Activated CD4-positive, alpha-beta memory T cell treated with anti-CD3 and anti-CD28 coated beads for 36 hours (primary cell): ENCODE measurements around the gene FUT8. TPM values are rescaled to one million over a fixed set of nuclear protein-coding genes. Genes with fewer than 3 reads are reported as not detected.

Source experiments
- CTCF ChIA-PET: fragments of 350-600 bp; sonication (Branson Sonifier 250); formaldehyde crosslinking; loops from one replicate; lab custom pipeline; 2021; ENCODE audit warnings: antibody characterized with exemption, inconsistent platforms; lab: Charles Lee
- POLR2A ChIA-PET: fragments of 350-600 bp; sonication (Branson Sonifier 250); formaldehyde crosslinking; loops from one replicate; lab custom pipeline; 2021; ENCODE audit warnings: antibody characterized with exemption; lab: Charles Lee
- DNase-seq: peaks from one replicate; pipeline ENCODE4 v3.0.0-alpha.2; 2020
- H3K27ac Mint-ChIP-seq: one replicate; pipeline ENCODE4 v1.8.0; 2021; ENCODE audit warnings: mixed read lengths
- H3K27me3 Mint-ChIP-seq: one replicate; pipeline ENCODE4 v1.8.0; 2021; ENCODE audit warnings: mixed read lengths
- H3K36me3 Mint-ChIP-seq: one replicate; pipeline ENCODE4 v1.8.0; 2021; ENCODE audit warnings: mixed read lengths
- H3K4me1 Mint-ChIP-seq: one replicate; pipeline ENCODE4 v1.8.0; 2021; ENCODE audit warnings: low read depth, mixed read lengths
- H3K4me3 Mint-ChIP-seq: one replicate; pipeline ENCODE4 v1.8.0; 2021; ENCODE audit warnings: mild to moderate bottlenecking, mixed read lengths
- H3K9me3 Mint-ChIP-seq: one replicate; pipeline ENCODE4 v1.8.0; 2021; ENCODE audit warnings: mixed read lengths
- intact Hi-C: fragments of 100-400 bp; cut with micrococcal nuclease; formaldehyde crosslinking; loops from one replicate; pipeline ENCODE4 v1.15.1; 2023
- total RNA-seq, 2 experiments: library from RNA; stranded (reverse); gene quantifications; one replicate each; pipeline ENCODE4 v1.2.3, GENCODE V29; 2021

FUT8 gene
- total RNA-seq, 2 experiments from 2014 or later = 50.7 to 51.4 TPM

- H3K27me3 Mint-ChIP-seq = no peaks in the 10 kb centered on the region
- H3K36me3 Mint-ChIP-seq = peaks cover 33% of the 10 kb centered on the region
Observed at GRCh38 chr14:65564370-65564769, 151.8 kb downstream of the FUT8 start.

DNA sequence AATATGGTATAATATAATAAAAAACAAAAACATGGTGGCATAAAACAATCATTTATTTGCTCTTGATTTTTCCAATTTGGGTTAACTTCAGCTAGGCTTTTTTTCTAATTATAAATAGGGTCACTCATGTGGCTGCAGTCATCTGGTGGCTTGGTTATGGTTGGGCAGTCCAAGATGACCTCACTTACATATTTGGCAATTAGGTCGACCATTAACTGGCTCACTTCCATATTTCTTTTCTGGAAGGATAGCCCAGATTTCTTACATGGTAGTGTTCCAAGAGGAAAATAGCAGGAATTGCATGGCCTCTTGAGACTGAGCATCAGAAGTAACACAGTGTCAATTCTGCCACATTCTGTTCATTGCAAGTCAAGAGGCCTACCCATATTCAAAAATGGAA, 153.4 kb downstream of the FUT8 start:
- Mint-ChIP-seq H3K27ac (no peak overlapping the region), H3K9me3 (peaks cover 4% of the 10 kb centered on the region), H3K27me3 (no peaks in the 10 kb centered on the region), H3K4me3 (no peak overlapping the region), H3K36me3 (peaks cover 36% of the 10 kb centered on the region), H3K4me1 (peaks cover 42% of the 10 kb centered on the region)
- ChIA-PET CTCF (no interaction called here), POLR2A (no interaction called here)
- DNase-seq = no peak
- intact Hi-C loops = loop anchor here (10.0 kb wide), 1 partner anchor 69 kb away; no protein-coding TSS in a partner anchor

More at GRCh38 chr14:65564370-65564769, 151.8 kb downstream of the FUT8 start:
- Mint-ChIP-seq H3K4me3 (no peak overlapping the region), H3K4me1 (peaks cover 44% of the 10 kb centered on the region), H3K27ac (no peak overlapping the region), H3K9me3 (peaks cover 4% of the 10 kb centered on the region)
- CTCF ChIA-PET = no interaction called here
- POLR2A ChIA-PET = no interaction called here
- no peak for DNase-seq
- intact Hi-C loops = loop anchor here (10.0 kb wide), 1 partner anchor 70 kb away; no protein-coding TSS in a partner anchor

DNA sequence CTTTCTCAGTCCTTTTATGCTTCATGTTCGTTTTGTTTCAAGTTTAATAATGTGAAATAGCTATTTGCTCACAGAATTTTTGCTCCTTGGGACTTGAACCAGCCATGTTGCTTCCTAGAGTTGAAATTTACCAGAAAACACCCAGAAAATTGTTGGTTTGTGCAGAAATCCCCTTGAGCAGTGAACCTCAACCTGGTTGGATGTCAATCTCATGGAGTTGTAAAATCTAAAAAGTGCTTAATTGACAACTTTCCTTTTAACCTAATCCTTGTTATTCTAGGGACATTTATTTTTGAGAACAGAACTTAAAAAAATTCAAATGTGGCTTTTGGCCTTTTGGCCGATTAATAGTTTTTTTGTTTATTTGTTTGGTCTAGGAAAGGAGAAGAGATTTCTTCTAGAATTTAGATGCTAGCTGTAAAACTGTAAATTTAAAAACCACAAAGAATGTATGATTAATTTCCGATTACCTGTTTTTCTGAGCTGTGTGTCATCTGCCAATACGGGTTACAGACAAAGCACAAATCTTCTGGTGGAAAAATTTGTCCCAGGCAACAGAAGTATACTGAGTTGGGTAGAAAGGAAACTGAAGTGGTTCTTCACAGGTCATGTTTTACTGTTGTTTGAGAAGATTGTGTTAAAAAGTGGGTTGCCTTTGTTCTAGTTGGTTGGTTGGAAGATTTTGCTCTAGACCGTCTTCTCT, 154.4 kb downstream of the FUT8 start:
- Mint-ChIP-seq H3K9me3 (peaks cover 4% of the 10 kb centered on the region), H3K36me3 (peaks cover 34% of the 10 kb centered on the region)
- POLR2A ChIA-PET = no interaction called here

GRCh38 chr14:65574611-65575010, 162.1 kb downstream of the FUT8 start:
- DNase-seq = no peak
- POLR2A ChIA-PET = no interaction called here
- intact Hi-C loops = no loop called here
- Mint-ChIP-seq H3K27ac (no peak overlapping the region), H3K4me3 (no peak overlapping the region), H3K36me3 (peaks cover 19% of the 10 kb centered on the region), H3K4me1 (peaks cover 13% of the 10 kb centered on the region), H3K27me3 (no peaks in the 10 kb centered on the region), H3K9me3 (no peaks in the 10 kb centered on the region)
- CTCF ChIA-PET = no interaction called here

More for the DNA sequence above, 154.4 kb downstream of the FUT8 start:
- intact Hi-C loops = loop anchor here (10.0 kb wide), 1 partner anchor 68 kb away; no protein-coding TSS in a partner anchor
- no peak for DNase-seq
- Mint-ChIP-seq H3K27me3 (no peaks in the 10 kb centered on the region), H3K4me3 (no peak overlapping the region), H3K4me1 (peaks cover 43% of the 10 kb centered on the region), H3K27ac (peak overlapping the region; percentile 77)
- CTCF ChIA-PET = interaction anchor here (1.0 kb wide), 1 partner anchor 258 kb away, joined by 4 read pairs; no protein-coding TSS in a partner anchor

- CTCF ChIA-PET = no interaction called here
- intact Hi-C loops = no loop called here
- Mint-ChIP-seq H3K27ac (no peak overlapping the region), H3K27me3 (no peaks in the 10 kb centered on the region), H3K36me3 (peaks cover 17% of the 10 kb centered on the region), H3K4me1 (peaks cover 10% of the 10 kb centered on the region), H3K4me3 (no peak overlapping the region), H3K9me3 (no peaks in the 10 kb centered on the region)
- POLR2A ChIA-PET = no interaction called here
- no peak for DNase-seq
Observed at GRCh38 chr14:65575389-65575788, 162.9 kb downstream of the FUT8 start.

GRCh38 chr14:65580973-65581372, 168.4 kb downstream of the FUT8 start:
- no peak for DNase-seq
- POLR2A ChIA-PET = no interaction called here
- no peaks in the 10 kb centered on the region for H3K27me3 Mint-ChIP-seq
- H3K27ac Mint-ChIP-seq = no peak overlapping the region
- CTCF ChIA-PET = no interaction called here
- no peak overlapping the region for H3K4me3 Mint-ChIP-seq
- peaks cover 5% of the 10 kb centered on the region for H3K36me3 Mint-ChIP-seq
- H3K9me3 Mint-ChIP-seq = no peaks in the 10 kb centered on the region
- H3K4me1 Mint-ChIP-seq = peaks cover 16% of the 10 kb centered on the region
- intact Hi-C loops = no loop called here

DNA sequence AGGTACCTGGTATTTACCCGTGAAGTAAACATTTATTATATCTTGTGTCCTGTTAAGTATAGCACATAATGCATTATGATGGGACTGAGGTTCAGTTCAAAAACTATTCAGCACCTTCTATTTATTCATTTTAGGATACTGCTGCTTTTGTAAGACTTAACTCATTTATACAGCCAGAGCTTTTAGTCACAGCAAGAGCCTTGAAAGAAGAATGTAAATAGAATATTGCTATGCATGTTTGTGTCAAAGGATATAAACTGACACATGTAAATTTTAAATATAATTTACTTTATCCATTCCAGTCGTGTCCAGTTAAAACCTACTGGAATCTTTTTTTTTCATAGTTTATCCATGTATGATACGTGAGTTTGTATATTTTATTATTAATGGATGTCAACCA, 168.8 kb downstream of the FUT8 start:
- H3K4me1 Mint-ChIP-seq = peaks cover 16% of the 10 kb centered on the region
- DNase-seq = no peak
- H3K27ac Mint-ChIP-seq = no peak overlapping the region
- H3K36me3 Mint-ChIP-seq = peaks cover under 1% of the 10 kb centered on the region
- no peak overlapping the region for H3K4me3 Mint-ChIP-seq
- intact Hi-C loops = no loop called here
- ChIA-PET POLR2A (no interaction called here), CTCF (no interaction called here)
- H3K9me3 Mint-ChIP-seq = no peaks in the 10 kb centered on the region
- no peaks in the 10 kb centered on the region for H3K27me3 Mint-ChIP-seq

GRCh38 chr14:65581799-65582198, 169.3 kb downstream of the FUT8 start:
- no peak overlapping the region for H3K27ac Mint-ChIP-seq
- no peak for DNase-seq
- ChIA-PET POLR2A (no interaction called here), CTCF (no interaction called here)
- intact Hi-C loops = no loop called here
- no peaks in the 10 kb centered on the region for H3K36me3 Mint-ChIP-seq
- H3K4me1 Mint-ChIP-seq = peaks cover 16% of the 10 kb centered on the region
- H3K27me3 Mint-ChIP-seq = no peaks in the 10 kb centered on the region
- no peaks in the 10 kb centered on the region for H3K9me3 Mint-ChIP-seq
- H3K4me3 Mint-ChIP-seq = no peak overlapping the region

DNA sequence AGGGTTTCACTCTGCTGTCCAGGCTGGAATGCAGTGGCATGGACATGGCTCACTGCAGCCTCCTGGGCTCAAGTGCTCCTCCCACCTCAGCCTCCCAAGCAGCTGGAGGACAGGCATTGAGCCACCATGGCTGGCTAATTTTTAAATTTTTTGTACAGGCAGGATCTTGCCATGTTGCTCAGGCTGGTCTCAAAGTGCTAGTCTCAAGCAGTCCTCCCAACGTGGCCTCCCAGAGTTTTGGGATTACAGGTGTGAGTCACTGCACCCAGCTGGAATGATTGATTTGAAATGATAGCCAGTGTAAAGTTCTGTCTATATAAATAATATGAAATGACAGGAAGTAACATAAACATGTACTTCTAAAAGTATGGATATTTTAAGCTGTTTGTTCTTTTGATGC, 172.7 kb downstream of the FUT8 start:
- POLR2A ChIA-PET = no interaction called here
- no peak overlapping the region for H3K4me3 Mint-ChIP-seq
- H3K27me3 Mint-ChIP-seq = no peaks in the 10 kb centered on the region
- H3K9me3 Mint-ChIP-seq = no peaks in the 10 kb centered on the region
- no peak overlapping the region for H3K27ac Mint-ChIP-seq
- intact Hi-C loops = no loop called here
- peaks cover 17% of the 10 kb centered on the region for H3K4me1 Mint-ChIP-seq
- no peak for DNase-seq
- CTCF ChIA-PET = no interaction called here
- H3K36me3 Mint-ChIP-seq = peaks cover 4% of the 10 kb centered on the region

DNA sequence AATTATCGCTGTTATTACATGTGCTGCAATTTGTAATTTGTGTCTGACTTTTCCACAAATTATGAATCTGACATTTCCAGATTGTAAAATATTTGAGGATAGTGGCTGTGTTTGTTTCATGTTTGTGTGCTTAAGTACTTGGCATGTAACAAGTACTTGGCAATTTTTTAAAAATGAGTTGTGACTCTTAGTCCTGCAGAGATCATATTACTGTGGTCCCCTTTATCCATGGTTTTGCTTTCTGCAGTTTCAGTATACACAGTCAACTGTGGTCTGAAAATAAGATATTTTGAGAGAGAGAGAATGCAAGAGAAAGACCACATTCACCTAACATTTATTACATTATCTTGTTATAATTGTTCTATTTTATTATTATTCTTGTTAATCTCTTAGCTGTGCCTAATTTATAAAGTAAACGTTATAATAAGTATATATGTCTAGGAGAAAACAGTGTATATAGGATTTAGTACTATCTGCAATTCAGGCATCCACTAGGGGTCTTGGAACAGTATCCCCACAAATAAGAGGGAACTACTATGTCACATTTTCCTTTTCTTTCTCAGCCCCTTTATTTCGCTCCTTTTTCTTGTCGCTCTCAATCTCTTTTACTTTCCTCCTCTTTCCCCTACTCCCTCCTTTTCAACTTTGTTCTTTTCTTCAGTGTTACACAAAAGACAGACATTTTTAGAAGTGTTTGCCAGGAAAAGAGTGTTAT, 176.1 kb downstream of the FUT8 start:
- intact Hi-C loops = no loop called here
- Mint-ChIP-seq H3K36me3 (peaks cover 4% of the 10 kb centered on the region), H3K27ac (no peak overlapping the region), H3K4me1 (peaks cover 9% of the 10 kb centered on the region), H3K9me3 (no peaks in the 10 kb centered on the region), H3K4me3 (no peak overlapping the region), H3K27me3 (no peaks in the 10 kb centered on the region)
- no peak for DNase-seq
- POLR2A ChIA-PET = no interaction called here
- CTCF ChIA-PET = no interaction called here

- Mint-ChIP-seq H3K27ac (no peak overlapping the region), H3K27me3 (no peaks in the 10 kb centered on the region), H3K4me1 (peaks cover 2% of the 10 kb centered on the region), H3K9me3 (peaks cover 2% of the 10 kb centered on the region), H3K4me3 (no peak overlapping the region), H3K36me3 (peaks cover 5% of the 10 kb centered on the region)
- ChIA-PET POLR2A (no interaction called here), CTCF (no interaction called here)
- no peak for DNase-seq
- intact Hi-C loops = no loop called here
Observed at GRCh38 chr14:65594153-65594881, 181.8 kb downstream of the FUT8 start.

GRCh38 chr14:65594882-65595237, 182.3 kb downstream of the FUT8 start:
- no peak overlapping the region for H3K4me3 Mint-ChIP-seq
- peaks cover 5% of the 10 kb centered on the region for H3K36me3 Mint-ChIP-seq
- ChIA-PET POLR2A (no interaction called here), CTCF (no interaction called here)
- peaks cover 2% of the 10 kb centered on the region for H3K9me3 Mint-ChIP-seq
- intact Hi-C loops = no loop called here
- H3K27me3 Mint-ChIP-seq = no peaks in the 10 kb centered on the region
- peaks cover 2% of the 10 kb centered on the region for H3K4me1 Mint-ChIP-seq
- H3K27ac Mint-ChIP-seq = no peak overlapping the region
- DNase-seq = no peak
